Stimulated activated effector memory CD8-positive, alpha-beta T cell treated with anti-CD3 and anti-CD28 coated beads, Interleukin-12 subunit alpha, Interleukin-12 subunit beta, amount 100 ng/mL, for 72 hours (primary cell): Measurements from ENCODE around the gene RASA3.

Source experiments
- ATAC-seq: fragments of 150-1000 bp; cut with Tn5 transposase; 2 replicates; pipeline ENCODE4 v1.10.0; 2021
- DNase-seq, 2 donors: peaks; one replicate each; pipeline ENCODE4 v3.0.0; 2021 to 2022; ENCODE audit warnings: low spot score in 2 of 2
- H3K27ac Mint-ChIP-seq: one replicate; pipeline ENCODE4 v1.8.0; 2022; ENCODE audit warnings: mild to moderate bottlenecking, mixed read lengths
- H3K36me3 Mint-ChIP-seq: one replicate; pipeline ENCODE4 v1.8.0; 2022; ENCODE audit warnings: mild to moderate bottlenecking, mixed read lengths
- H3K4me1 Mint-ChIP-seq: one replicate; pipeline ENCODE4 v1.8.0; 2022; ENCODE audit warnings: mixed read lengths
- H3K4me3 Mint-ChIP-seq: one replicate; pipeline ENCODE4 v1.8.0; 2022; ENCODE audit warnings: mild to moderate bottlenecking, mixed read lengths
- H3K9me3 Mint-ChIP-seq: one replicate; pipeline ENCODE4 v1.8.0; 2022; ENCODE audit warnings: mixed read lengths

RASA3 gene

DNA sequence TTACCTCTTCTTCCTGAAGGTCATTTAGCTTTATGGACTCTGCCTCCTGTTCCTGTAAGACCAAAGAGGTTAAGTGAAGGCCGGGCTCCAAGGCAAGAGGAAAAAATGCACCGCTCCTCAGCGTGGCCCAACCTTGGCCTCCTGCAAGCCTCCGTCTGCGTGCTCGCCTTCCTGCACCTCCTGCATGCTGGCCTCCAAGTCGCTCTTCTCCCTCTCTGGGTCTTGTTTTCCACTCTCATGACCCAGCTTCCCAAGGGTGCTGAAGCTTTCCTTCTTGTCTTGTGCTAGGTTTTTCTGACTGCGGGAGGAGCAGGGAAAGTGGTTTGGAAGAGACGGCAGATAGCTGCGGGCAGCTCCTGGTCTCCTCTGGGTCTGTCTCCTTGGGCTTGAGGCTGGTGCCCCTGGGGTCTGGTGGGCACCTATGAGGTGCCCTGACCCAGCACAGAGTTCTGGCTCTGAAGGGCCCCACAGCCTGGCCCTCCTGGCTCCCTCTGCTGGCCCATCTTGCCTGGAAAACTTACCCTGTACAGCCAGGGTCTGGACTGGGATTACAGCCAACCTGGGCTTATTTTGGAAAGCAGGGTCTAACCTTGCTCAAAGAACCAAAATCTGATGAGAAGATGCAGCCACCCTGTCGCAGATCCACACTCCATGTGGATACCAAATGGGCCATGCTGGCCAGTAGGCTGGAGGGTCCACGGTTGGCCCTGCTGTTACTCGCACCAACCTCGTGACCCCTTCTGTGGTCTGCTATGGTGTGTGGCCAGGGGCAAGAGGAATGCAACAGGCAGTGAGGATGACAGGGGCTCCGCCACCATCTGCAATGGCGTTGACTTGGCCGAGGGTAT is 163.7 kb downstream of the RASA3 start:
- DNase-seq (no peak), ATAC-seq (no peak)
- Mint-ChIP-seq H3K4me1 (no peaks in the 10 kb centered on the region), H3K27ac (no peak overlapping the region), H3K36me3 (peaks cover 29% of the 10 kb centered on the region), H3K9me3 (no peaks in the 10 kb centered on the region), H3K4me3 (no peak overlapping the region)

- peaks cover 23% of the 10 kb centered on the region for H3K36me3 Mint-ChIP-seq
- no peak overlapping the region for H3K27ac Mint-ChIP-seq
- no peaks in the 10 kb centered on the region for H3K4me1 Mint-ChIP-seq
- ATAC-seq, result no peak
- no peaks in the 10 kb centered on the region for H3K9me3 Mint-ChIP-seq
- H3K4me3 Mint-ChIP-seq, result no peak overlapping the region
- no peak for DNase-seq
Observed at GRCh38 chr13:113967729-113968462, 164.5 kb downstream of the RASA3 start.

DNA sequence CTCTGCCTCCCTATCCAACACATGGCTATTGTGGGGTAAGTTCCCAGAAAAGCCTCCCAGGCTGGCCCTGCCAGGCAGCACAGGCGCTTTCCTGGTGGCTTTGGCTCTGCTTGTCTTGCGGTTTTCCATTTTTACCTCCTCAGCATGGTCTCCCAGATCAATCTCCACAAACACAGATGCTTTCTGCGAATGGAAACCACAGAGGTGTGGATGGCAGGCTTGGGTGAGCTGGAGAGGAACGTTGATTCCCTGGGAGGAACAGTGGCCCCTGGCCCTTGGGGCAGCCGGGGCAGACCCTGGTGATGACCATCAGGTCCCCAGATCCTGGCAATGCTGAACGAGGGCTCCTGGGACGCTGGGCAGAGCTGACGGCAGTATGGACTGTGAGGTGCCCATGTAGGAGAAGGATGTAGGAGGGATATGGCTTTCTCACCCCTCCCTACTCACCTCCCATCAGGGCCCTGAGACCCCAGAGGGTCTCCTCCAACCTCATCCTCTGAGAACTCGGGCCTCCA is 165.2 kb downstream of the RASA3 start:
- H3K36me3 Mint-ChIP-seq, result peaks cover 23% of the 10 kb centered on the region
- no peak overlapping the region for H3K4me3 Mint-ChIP-seq
- H3K4me1 Mint-ChIP-seq, result no peaks in the 10 kb centered on the region
- no peaks in the 10 kb centered on the region for H3K9me3 Mint-ChIP-seq
- no peak overlapping the region for H3K27ac Mint-ChIP-seq
- DNase-seq (no peak), ATAC-seq (no peak)

GRCh38 chr13:113965968-113966884 is 166.2 kb downstream of the RASA3 start:
- no peak overlapping the region for H3K4me3 Mint-ChIP-seq
- no peak overlapping the region for H3K27ac Mint-ChIP-seq
- no peak for DNase-seq
- H3K9me3 Mint-ChIP-seq, result no peaks in the 10 kb centered on the region
- no peaks in the 10 kb centered on the region for H3K4me1 Mint-ChIP-seq
- ATAC-seq, result no peak
- peaks cover 16% of the 10 kb centered on the region for H3K36me3 Mint-ChIP-seq

DNA sequence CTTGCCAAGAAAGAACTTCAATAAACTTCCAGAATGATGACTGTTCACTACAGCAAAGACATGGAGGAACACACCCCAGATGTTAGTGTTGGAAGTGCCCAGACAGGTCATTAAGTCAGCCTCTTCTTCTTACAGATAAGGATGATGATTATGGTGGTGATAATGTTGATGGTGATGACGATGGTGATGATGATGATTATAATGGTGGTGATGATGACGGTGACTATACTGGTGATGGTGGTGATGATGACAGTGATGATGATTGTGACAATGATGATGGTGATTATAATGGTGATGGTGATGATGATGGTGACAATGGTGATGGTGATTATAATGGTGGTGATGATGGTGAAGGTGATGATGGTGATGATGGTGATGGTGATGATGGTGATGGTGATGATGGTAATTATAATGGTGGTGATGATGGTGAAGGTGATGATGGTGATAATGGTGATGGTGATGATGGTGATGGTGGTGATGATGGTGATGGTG is 167.0 kb downstream of the RASA3 start:
- Mint-ChIP-seq H3K4me3 (no peak overlapping the region), H3K9me3 (no peaks in the 10 kb centered on the region), H3K4me1 (no peaks in the 10 kb centered on the region), H3K36me3 (peaks cover 10% of the 10 kb centered on the region), H3K27ac (no peak overlapping the region)
- no peak for DNase-seq
- no peak for ATAC-seq

DNA sequence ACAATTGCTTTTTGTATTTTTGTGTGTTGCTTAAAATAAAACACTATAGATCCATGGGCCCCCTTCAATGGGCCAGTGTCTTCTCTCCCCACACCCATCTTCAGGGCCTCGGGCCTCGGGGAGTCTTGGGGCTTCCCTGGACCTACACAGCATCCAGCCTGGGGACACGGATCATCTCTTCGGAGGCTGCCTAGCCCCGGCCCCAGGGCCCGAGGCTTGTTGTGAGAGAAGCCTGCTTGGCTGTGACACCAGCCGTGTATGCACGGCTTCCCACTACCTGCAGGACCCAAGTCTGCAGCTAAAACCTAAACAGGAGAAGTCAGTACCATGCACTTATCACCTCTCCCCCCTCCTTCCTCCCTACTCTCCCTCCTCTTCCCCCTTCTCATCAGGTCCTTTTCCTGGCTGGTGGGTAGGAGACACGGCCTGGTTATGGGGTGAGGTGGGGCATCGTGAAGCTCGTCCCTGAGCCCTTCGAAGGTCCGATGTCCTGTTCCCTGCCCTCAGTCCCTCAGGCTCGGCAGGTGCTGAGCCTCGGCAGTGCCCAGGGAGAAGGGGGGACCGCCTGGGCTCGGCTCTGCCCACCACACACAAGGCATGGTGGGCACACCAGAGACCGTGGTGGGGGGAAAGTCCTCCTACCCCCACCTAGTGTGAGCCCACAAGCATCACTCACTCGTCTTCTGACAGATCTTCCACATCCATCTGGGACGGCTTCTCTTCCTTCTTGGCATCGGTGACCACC is 168.0 kb downstream of the RASA3 start:
- ATAC-seq (no peak), DNase-seq (no peak)
- Mint-ChIP-seq H3K27ac (no peak overlapping the region), H3K36me3 (peaks cover 8% of the 10 kb centered on the region), H3K4me3 (no peak overlapping the region), H3K9me3 (no peaks in the 10 kb centered on the region), H3K4me1 (peaks cover under 1% of the 10 kb centered on the region)

DNA sequence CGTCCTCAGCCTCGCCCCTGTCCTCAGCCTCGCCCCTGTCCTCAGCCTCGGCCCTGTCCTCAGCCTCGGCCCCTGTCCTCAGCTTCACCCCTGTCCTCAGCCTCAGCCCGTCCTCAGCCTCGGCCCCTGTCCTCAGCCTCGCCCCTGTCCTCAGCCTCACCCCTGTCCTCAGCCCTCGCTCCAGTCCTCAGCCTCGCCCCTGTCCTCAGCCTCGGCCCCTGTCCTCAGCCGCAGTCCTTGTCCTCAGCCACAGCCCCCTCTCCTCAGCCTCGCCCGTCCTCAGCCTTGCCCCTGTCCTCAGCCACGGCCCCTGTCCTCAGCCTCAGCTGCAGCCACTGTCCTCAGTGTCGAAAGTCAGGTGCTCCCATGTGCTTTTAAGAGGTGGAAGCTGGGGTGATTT is 169.0 kb downstream of the RASA3 start:
- Mint-ChIP-seq H3K9me3 (no peaks in the 10 kb centered on the region), H3K4me3 (no peak overlapping the region), H3K27ac (no peak overlapping the region), H3K36me3 (peaks cover 1% of the 10 kb centered on the region), H3K4me1 (peaks cover 7% of the 10 kb centered on the region)
- no peak for ATAC-seq
- DNase-seq, result no peak

DNA sequence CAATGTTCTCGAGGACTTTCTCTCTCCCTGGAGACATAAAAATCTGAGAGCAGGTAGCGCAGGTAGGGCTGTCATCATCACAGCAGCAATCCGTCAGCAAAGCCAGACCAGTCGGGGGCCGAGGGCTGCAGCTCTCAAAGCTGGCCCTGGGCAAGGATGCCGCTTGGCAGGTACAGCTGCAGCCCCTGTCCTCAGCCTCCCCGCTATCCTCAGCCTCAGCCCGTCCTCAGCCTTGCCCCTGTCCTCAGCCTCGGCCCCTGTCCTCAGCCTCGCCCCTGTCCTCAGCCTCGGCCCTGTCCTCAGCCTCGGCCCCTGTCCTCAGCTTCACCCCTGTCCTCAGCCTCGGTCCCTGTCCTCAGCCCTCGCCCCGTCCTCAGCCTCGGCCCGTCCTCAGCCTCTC is 169.4 kb downstream of the RASA3 start:
- DNase-seq (no peak), ATAC-seq (no peak)
- H3K4me1 Mint-ChIP-seq, result peaks cover 11% of the 10 kb centered on the region
- H3K9me3 Mint-ChIP-seq, result no peaks in the 10 kb centered on the region
- H3K27ac Mint-ChIP-seq, result no peak overlapping the region
- no peaks in the 10 kb centered on the region for H3K36me3 Mint-ChIP-seq
- H3K4me3 Mint-ChIP-seq, result no peak overlapping the region

- DNase-seq (no peak), ATAC-seq (no peak)
- Mint-ChIP-seq H3K4me1 (peaks cover 17% of the 10 kb centered on the region), H3K27ac (peak overlapping the region; percentile 56), H3K4me3 (no peak overlapping the region), H3K36me3 (no peaks in the 10 kb centered on the region), H3K9me3 (no peaks in the 10 kb centered on the region)
Observed at GRCh38 chr13:113962386-113962785, 170.0 kb downstream of the RASA3 start.

- no peak overlapping the region for H3K27ac Mint-ChIP-seq
- H3K9me3 Mint-ChIP-seq, result peaks cover 2% of the 10 kb centered on the region
- DNase-seq (no peak), ATAC-seq (no peak)
- H3K4me1 Mint-ChIP-seq, result peaks cover 18% of the 10 kb centered on the region
- no peak overlapping the region for H3K4me3 Mint-ChIP-seq
- peaks cover 6% of the 10 kb centered on the region for H3K36me3 Mint-ChIP-seq
Observed at GRCh38 chr13:113960276-113960948, 172.0 kb downstream of the RASA3 start.

GRCh38 chr13:113959198-113959597 is 173.2 kb downstream of the RASA3 start:
- no peak overlapping the region for H3K4me3 Mint-ChIP-seq
- H3K36me3 Mint-ChIP-seq, result peaks cover 6% of the 10 kb centered on the region
- ATAC-seq (peak; percentile 54), DNase-seq (no peak)
- H3K4me1 Mint-ChIP-seq, result peaks cover 18% of the 10 kb centered on the region
- H3K9me3 Mint-ChIP-seq, result peaks cover 2% of the 10 kb centered on the region
- no peak overlapping the region for H3K27ac Mint-ChIP-seq

GRCh38 chr13:113958373-113958772 is 174.1 kb downstream of the RASA3 start:
- ATAC-seq, result no peak
- H3K4me3 Mint-ChIP-seq, result no peak overlapping the region
- DNase-seq, result no peak
- peaks cover 2% of the 10 kb centered on the region for H3K9me3 Mint-ChIP-seq
- peaks cover 18% of the 10 kb centered on the region for H3K4me1 Mint-ChIP-seq
- no peak overlapping the region for H3K27ac Mint-ChIP-seq
- H3K36me3 Mint-ChIP-seq, result peaks cover 6% of the 10 kb centered on the region

GRCh38 chr13:113956571-113956970 is 175.9 kb downstream of the RASA3 start:
- peaks cover 6% of the 10 kb centered on the region for H3K36me3 Mint-ChIP-seq
- ATAC-seq (no peak), DNase-seq (no peak)
- no peak overlapping the region for H3K27ac Mint-ChIP-seq
- no peak overlapping the region for H3K4me3 Mint-ChIP-seq
- peaks cover 2% of the 10 kb centered on the region for H3K9me3 Mint-ChIP-seq
- H3K4me1 Mint-ChIP-seq, result peaks cover 18% of the 10 kb centered on the region

GRCh38 chr13:113955691-113956090 is 176.7 kb downstream of the RASA3 start:
- DNase-seq (no peak), ATAC-seq (no peak)
- H3K4me3 Mint-ChIP-seq, result no peak overlapping the region
- H3K4me1 Mint-ChIP-seq, result peaks cover 18% of the 10 kb centered on the region
- H3K9me3 Mint-ChIP-seq, result peaks cover 2% of the 10 kb centered on the region
- no peak overlapping the region for H3K27ac Mint-ChIP-seq
- H3K36me3 Mint-ChIP-seq, result peaks cover 6% of the 10 kb centered on the region
